DOHH2 (cell line): ENCODE results near the gene CACNA1E.

ENCODE experiments used
- H3F3A ChIP-seq: fragments of 200-600 bp; sonication (generic), shearing (Covaris generic); 2 replicates; pipeline ENCODE4 v1.6.0; 2016; ENCODE audit warnings: antibody characterized with exemption, mild to moderate bottlenecking; ENCODE audit not compliant: control insufficient read depth, insufficient read depth
- H3K27ac ChIP-seq: fragments of 200-600 bp; sonication (generic); 2 replicates; pipeline ENCODE4 v1.5.1; 2014; ENCODE audit warnings: low read depth, mild to moderate bottlenecking, low read length, moderate library complexity
- H3K27me3 ChIP-seq: fragments of 200-600 bp; sonication (generic); 2 replicates; pipeline ENCODE4 v1.6.1; 2014; ENCODE audit warnings: mild to moderate bottlenecking, low read length, mixed read lengths; ENCODE audit not compliant: control insufficient read depth
- H3K36me3 ChIP-seq: fragments of 200-600 bp; sonication (generic); 2 replicates; pipeline ENCODE4 v1.6.1; 2014; ENCODE audit warnings: mild to moderate bottlenecking, low read length, moderate library complexity, mixed read lengths; ENCODE audit not compliant: control insufficient read depth
- H3K4me1 ChIP-seq: fragments of 200-600 bp; sonication (generic); 2 replicates; pipeline ENCODE4 v1.6.1; 2014; ENCODE audit warnings: mild to moderate bottlenecking, low read length, mixed read lengths; ENCODE audit not compliant: control insufficient read depth
- H3K4me2 ChIP-seq: fragments of 200-600 bp; sonication (generic); 2 replicates; pipeline ENCODE4 v1.6.0; 2014; ENCODE audit warnings: mild to moderate bottlenecking, low read length, moderate library complexity
- H3K4me3 ChIP-seq: fragments of 200-600 bp; sonication (generic); 2 replicates; pipeline ENCODE4 v1.5.1; 2014; ENCODE audit warnings: mild to moderate bottlenecking, low read length, mixed read lengths
- H3K79me2 ChIP-seq: fragments of 200-600 bp; sonication (generic); 2 replicates; pipeline ENCODE4 v1.6.1; 2014; ENCODE audit warnings: mild to moderate bottlenecking, low read length, mixed read lengths; ENCODE audit not compliant: control insufficient read depth
- H3K9me2 ChIP-seq: fragments of 200-600 bp; sonication (generic); replicated peaks from 2 replicates; pipeline ENCODE4 v1.6.1; 2014; ENCODE audit warnings: mild to moderate bottlenecking, low read length, mixed read lengths; ENCODE audit not compliant: control insufficient read depth
- H3K9me3 ChIP-seq: fragments of 200-600 bp; sonication (generic); 2 replicates; pipeline ENCODE4 v1.6.1; 2014; ENCODE audit warnings: antibody characterized with exemption, low read length, mixed read lengths; ENCODE audit not compliant: control insufficient read depth, insufficient read depth
- H4K20me1 ChIP-seq: fragments of 200-600 bp; sonication (generic); 2 replicates; pipeline ENCODE4 v1.6.0; 2014; ENCODE audit warnings: low read depth, mild to moderate bottlenecking, antibody characterized with exemption, low read length, moderate library complexity; ENCODE audit not compliant: control insufficient read depth, insufficient read depth
- CTCF ChIP-seq: fragments of 200-600 bp; sonication (generic); IDR thresholded peaks from one replicate; pipeline ENCODE4 v1.5.1; 2014; ENCODE audit warnings: antibody characterized with exemption, mild to moderate bottlenecking, low read depth, low read length; ENCODE audit not compliant: poor library complexity, severe bottlenecking
- EZH2phosphoT487 ChIP-seq: fragments of 200-600 bp; sonication (generic); IDR thresholded peaks from 2 replicates; pipeline ENCODE4 v1.6.1; 2017; ENCODE audit warnings: borderline replicate concordance, mild to moderate bottlenecking, antibody characterized with exemption, low read length, moderate library complexity, mixed read lengths

Gene CACNA1E

GRCh38 chr1:181583598-181583997, 100.3 kb downstream of the CACNA1E start:
- Histone ChIP-seq H3K9me2 (no peaks in the 10 kb centered on the region), H3K79me2 (no peaks in the 10 kb centered on the region), H3K4me2 (no peak overlapping the region), H3K27ac (no peak overlapping the region), H4K20me1 (no peaks in the 10 kb centered on the region), H3K36me3 (no peaks in the 10 kb centered on the region), H3K4me3 (no peak overlapping the region), H3F3A (no peaks in the 10 kb centered on the region), H3K9me3 (no peaks in the 10 kb centered on the region), H3K27me3 (no peaks in the 10 kb centered on the region), H3K4me1 (no peaks in the 10 kb centered on the region)
- TF ChIP-seq CTCF, result no peak
- no peak for TF ChIP-seq EZH2phosphoT487

GRCh38 chr1:181587870-181588438, 104.6 kb downstream of the CACNA1E start:
- H3K9me3 ChIP-seq, result no peaks in the 10 kb centered on the region
- H3K79me2 ChIP-seq, result no peaks in the 10 kb centered on the region
- no peaks in the 10 kb centered on the region for H3F3A ChIP-seq
- H3K9me2 ChIP-seq, result no peaks in the 10 kb centered on the region
- TF ChIP-seq EZH2phosphoT487 (no peak), CTCF (no peak)
- H3K4me2 ChIP-seq, result no peak overlapping the region
- H3K4me3 ChIP-seq, result no peak overlapping the region
- no peaks in the 10 kb centered on the region for H3K4me1 ChIP-seq
- H3K27me3 ChIP-seq, result no peaks in the 10 kb centered on the region
- no peaks in the 10 kb centered on the region for H4K20me1 ChIP-seq
- H3K36me3 ChIP-seq, result no peaks in the 10 kb centered on the region
- no peak overlapping the region for H3K27ac ChIP-seq

- Histone ChIP-seq H3K27me3 (no peaks in the 10 kb centered on the region), H3K4me2 (no peak overlapping the region), H3K79me2 (no peaks in the 10 kb centered on the region), H3F3A (no peaks in the 10 kb centered on the region), H3K4me1 (no peaks in the 10 kb centered on the region), H4K20me1 (no peaks in the 10 kb centered on the region), H3K36me3 (no peaks in the 10 kb centered on the region), H3K9me3 (no peaks in the 10 kb centered on the region), H3K27ac (no peak overlapping the region), H3K4me3 (no peak overlapping the region), H3K9me2 (no peaks in the 10 kb centered on the region)
- TF ChIP-seq CTCF, result no peak
- TF ChIP-seq EZH2phosphoT487, result no peak
These were observed 105.3 kb downstream of the CACNA1E start for GRCh38 chr1:181588631-181589030.
